ENCODE results near the gene GSKIP. TPM values are rescaled to one million over a fixed set of nuclear protein-coding genes. Genes with fewer than 3 reads are reported as not detected.

The GSKIP gene
- total and polyA plus RNA-seq, 2 experiments from 2014 or later = 17.4 to 50.9 TPM

GRCh38 chr14:96394047-96394815 is 30.9 kb downstream of the GSKIP start:
- no peak overlapping the region for H3K4me2 ChIP-seq
- no peak overlapping the region for H3K27ac ChIP-seq (ENCODE audit: low read depth)
- Mint-ChIP-seq H3K4me1 (no peaks in the 10 kb centered on the region), H3K27ac (no peak overlapping the region), H3K9me3 (no peaks in the 10 kb centered on the region), H3K27me3 (ENCODE audit: insufficient read depth, low read depth, poor library complexity) (peaks cover 18% of the 10 kb centered on the region), H3K36me3 (ENCODE audit: low read depth) (no peaks in the 10 kb centered on the region), H3K4me3 (no peak overlapping the region)
- H3K9me2 ChIP-seq (ENCODE audit: insufficient read depth) = no peaks in the 10 kb centered on the region
- H3K79me2 ChIP-seq (replicated peaks; ENCODE audit: insufficient read depth) = 0 out of 2 replicates have a peak, but pooled peaks cover 3% of the 10 kb centered on the region
- no peak overlapping the region for H3K4me3 ChIP-seq
- peaks cover 31% of the 10 kb centered on the region for H3K27me3 ChIP-seq (ENCODE audit: insufficient read depth)
- H3K36me3 ChIP-seq (ENCODE audit: insufficient read depth) = no peaks in the 10 kb centered on the region
- H2AFZ ChIP-seq = no peak overlapping the region
- H4K20me1 ChIP-seq (replicated peaks; ENCODE audit: insufficient read depth) = no peaks in the 10 kb centered on the region
- ATAC-seq (no peak), DNase-seq (ENCODE audit: low spot score) (no peak)
- peaks cover 8% of the 10 kb centered on the region; the same call in 1 of the 2 replicates for H3F3A ChIP-seq (replicated peaks; ENCODE audit: low read depth)
- H3K4me1 ChIP-seq (ENCODE audit: insufficient read depth) = peaks cover 9% of the 10 kb centered on the region
- no peak for TF ChIP-seq ETS1 (IDR thresholded peaks at IDR 0.05)
- peak in 1 of 2 experiments; percentile 24; a peak in 2 of 4 replicates for TF ChIP-seq CTCF (conservative IDR thresholded peaks at IDR 0.05; ENCODE audit: low read depth in 2 of 2)
- no peak for TF ChIP-seq EZH2phosphoT487 (IDR thresholded peaks at IDR 0.05; ENCODE audit: unreplicated experiment)
- no peak for TF ChIP-seq EZH2 (IDR thresholded peaks at IDR 0.05; ENCODE audit: low read depth, unreplicated experiment)
- no peak for TF ChIP-seq CREB1 (CRISPR knock-in tag; IDR thresholded peaks at IDR 0.05; ENCODE audit: low read depth)

- DNase-seq (ENCODE audit: low spot score) (no peak), ATAC-seq (no peak)
- Histone ChIP-seq H3K4me1 (ENCODE audit: insufficient read depth) (no peaks in the 10 kb centered on the region), H3K4me2 (no peak overlapping the region), H4K20me1 (replicated peaks; ENCODE audit: insufficient read depth) (no peaks in the 10 kb centered on the region), H3K9me2 (ENCODE audit: insufficient read depth) (no peaks in the 10 kb centered on the region), H3K27ac (ENCODE audit: low read depth) (no peak overlapping the region), H3K27me3 (ENCODE audit: insufficient read depth) (0 out of 2 replicates have a peak, but pooled peaks cover 2% of the 10 kb centered on the region), H3F3A (replicated peaks; ENCODE audit: low read depth) (0 out of 2 replicates have a peak, but pooled peaks cover 2% of the 10 kb centered on the region), H2AFZ (no peak overlapping the region), H3K36me3 (ENCODE audit: insufficient read depth) (no peaks in the 10 kb centered on the region), H3K4me3 (no peak overlapping the region), H3K79me2 (replicated peaks; ENCODE audit: insufficient read depth) (no peaks in the 10 kb centered on the region)
- H3K27ac Mint-ChIP-seq = no peak overlapping the region
- no peaks in the 10 kb centered on the region for H3K36me3 Mint-ChIP-seq (ENCODE audit: low read depth)
- no peaks in the 10 kb centered on the region; the same call in 2 of the 3 replicates for H3K4me1 Mint-ChIP-seq
- H3K4me3 Mint-ChIP-seq = no peak overlapping the region
- peaks cover 4% of the 10 kb centered on the region for H3K27me3 Mint-ChIP-seq (ENCODE audit: insufficient read depth, low read depth, poor library complexity)
- H3K9me3 Mint-ChIP-seq = no peaks in the 10 kb centered on the region
- TF ChIP-seq POLR2AphosphoS5 (IDR thresholded peaks at IDR 0.05; ENCODE audit: low read depth) (no peak), EZH2phosphoT487 (IDR thresholded peaks at IDR 0.05; ENCODE audit: unreplicated experiment) (no peak), JUNB (IDR thresholded peaks at IDR 0.05; ENCODE audit: unreplicated experiment) (no peak), ZNF462 (CRISPR knock-in tag; IDR thresholded peaks at IDR 0.05) (no peak), EZH2 (IDR thresholded peaks at IDR 0.05; ENCODE audit: low read depth, unreplicated experiment) (no peak), ZNF114 (CRISPR knock-in tag; IDR thresholded peaks at IDR 0.05) (no peak), CREB1 (CRISPR knock-in tag; IDR thresholded peaks at IDR 0.05; ENCODE audit: low read depth) (no peak), ETS1 (IDR thresholded peaks at IDR 0.05) (no peak), STAT1 (IDR thresholded peaks at IDR 0.05; ENCODE audit: unreplicated experiment) (no peak)
Measured at GRCh38 chr14:96398432-96398831, 35.1 kb downstream of the GSKIP start.
